ENCODE measurements around the gene MUC12.
"Not testable (repeated sequence)": the region's sequence is repeated elsewhere in the genome, so short reads cannot be mapped to it uniquely, and the experiment has no call there.

MUC12 gene

GRCh38 chr7:100963386-100963785, 6.0 kb upstream of the MUC12 start:
- no peak for DNase-seq

GRCh38 chr7:100963874-100964273, 5.5 kb upstream of the MUC12 start:
- DNase-seq = no peak

GRCh38 chr7:100964630-100965029, 4.7 kb upstream of the MUC12 start:
- DNase-seq = no peak

GRCh38 chr7:100965045-100965722, 4.2 kb upstream of the MUC12 start:
- DNase-seq = no peak

- DNase-seq = no peak
Observed at GRCh38 chr7:100965723-100966541, 3.4 kb upstream of the MUC12 start.

- DNase-seq = no peak
Observed at GRCh38 chr7:100966542-100967291, 2.6 kb upstream of the MUC12 start.

- DNase-seq = no peak
Observed at GRCh38 chr7:100967292-100967863, 2.0 kb upstream of the MUC12 start.

- DNase-seq = no peak
Observed at GRCh38 chr7:100968031-100968430, 1.3 kb upstream of the MUC12 start.

GRCh38 chr7:100968650-100969049, 715 bp upstream of the MUC12 start:
- DNase-seq = no peak

GRCh38 chr7:100971111-100972001, 2.0 kb downstream of the MUC12 start:
- DNase-seq = no peak

- no peak for DNase-seq
Observed at GRCh38 chr7:100972002-100972347, 2.6 kb downstream of the MUC12 start.

GRCh38 chr7:100974021-100974420, 4.7 kb downstream of the MUC12 start:
- DNase-seq = no peak

GRCh38 chr7:100975371-100975821, 6.0 kb downstream of the MUC12 start:
- DNase-seq = no peak

GRCh38 chr7:100978300-100978699, 8.9 kb downstream of the MUC12 start:
- no peak for DNase-seq

GRCh38 chr7:100983451-100984187, 14.3 kb downstream of the MUC12 start:
- no peak for DNase-seq

- DNase-seq = not testable (repeated sequence)
Observed at GRCh38 chr7:100984241-100984918, 15.0 kb downstream of the MUC12 start.

- DNase-seq = not testable (repeated sequence)
Observed at GRCh38 chr7:100985033-100985797, 15.8 kb downstream of the MUC12 start.

GRCh38 chr7:100991631-100992030, 22.3 kb downstream of the MUC12 start:
- no peak for DNase-seq

- DNase-seq = not testable (repeated sequence)
Observed at GRCh38 chr7:100992280-100992679, 22.9 kb downstream of the MUC12 start.

- not testable (repeated sequence) for DNase-seq
Observed at GRCh38 chr7:100994671-100995070, 25.3 kb downstream of the MUC12 start.

Data from NCI-H510A treated with DMSO at 0.1 percent for 48 hours (cell line).